GM12878 (cell line): ENCODE measurements around the gene HERPUD1. TPM values are rescaled to one million over a fixed set of nuclear protein-coding genes. Genes with fewer than 3 reads are reported as not detected.

ENCODE experiments used
- BACH1 ChIP-seq: fragments of 450-650 bp; IDR thresholded peaks from 2 replicates; pipeline ENCODE4 v1.6.1; 2017; ENCODE audit warnings: mild to moderate bottlenecking, borderline replicate concordance
- BCL11A ChIP-seq: IDR thresholded peaks from 2 replicates; pipeline ENCODE4 v1.6.1; 2011; ENCODE audit warnings: low read depth, low read length
- CBX5 ChIP-seq: sonication (generic); IDR thresholded peaks from 2 replicates; pipeline ENCODE4 v1.6.1; 2016; ENCODE audit warnings: low read depth, moderate library complexity, mild to moderate bottlenecking, inconsistent platforms
- CREB1 ChIP-seq: IDR thresholded peaks from 2 replicates; pipeline ENCODE4 v1.6.1; 2012; ENCODE audit warnings: low read depth, mild to moderate bottlenecking, inconsistent platforms
- CTCF ChIP-seq, 3 experiments: IDR thresholded peaks in 2 of 3; conservative IDR thresholded peaks in 1 of 3; 2 replicates each; pipeline ENCODE4 v1.5.1; 2011; ENCODE audit warnings: low read depth in 3 of 3, low read length in 3 of 3, mild to moderate bottlenecking in 3 of 3, control low read depth in 2 of 3, moderate library complexity in 2 of 3, inconsistent platforms in 1 of 3, mixed read lengths in 1 of 3; ENCODE audit not compliant: control insufficient read depth in 2 of 3, insufficient read depth in 1 of 3; ENCODE audit errors: extremely low read depth in 1 of 3
- EED ChIP-seq: sonication (generic); IDR thresholded peaks from 2 replicates; pipeline ENCODE4 v1.6.1; 2016; ENCODE audit warnings: antibody characterized with exemption, low read depth
- ESRRA ChIP-seq: IDR thresholded peaks from 2 replicates; pipeline ENCODE4 v1.6.1; 2012; ENCODE audit warnings: mild to moderate bottlenecking, low read length, improper control_type of control experiment
- FOXM1 ChIP-seq: IDR thresholded peaks from 2 replicates; pipeline ENCODE4 v1.6.1; 2012; ENCODE audit warnings: low read depth, mild to moderate bottlenecking, inconsistent platforms, low read length, moderate library complexity
- IKZF2 ChIP-seq, 2 experiments: fragments of 450-650 bp; IDR thresholded peaks; 2 replicates each; pipeline ENCODE4 v1.6.1; 2017; ENCODE audit warnings: mild to moderate bottlenecking in 2 of 2, moderate library complexity in 2 of 2
- IRF4 ChIP-seq: IDR thresholded peaks from 2 replicates; pipeline ENCODE4 v1.6.1; 2011; ENCODE audit warnings: low read depth, low read length
- KLF5 ChIP-seq: fragments of 450-650 bp; IDR thresholded peaks from 2 replicates; pipeline ENCODE4 v1.6.1; 2014; ENCODE audit warnings: mild to moderate bottlenecking; ENCODE audit not compliant: partially characterized antibody
- MEF2A ChIP-seq: IDR thresholded peaks from 2 replicates; pipeline ENCODE4 v1.6.1; 2011; ENCODE audit warnings: low read depth, mild to moderate bottlenecking, low read length, moderate library complexity; ENCODE audit not compliant: insufficient read depth
- MXI1 ChIP-seq: fragments of 150-350 bp; IDR thresholded peaks from 2 replicates; pipeline ENCODE4 v1.6.1; 2011; ENCODE audit warnings: low read depth, mild to moderate bottlenecking, inconsistent platforms, low read length, improper control_type of control experiment
- MYB ChIP-seq: fragments of 150-350 bp; IDR thresholded peaks from 2 replicates; pipeline ENCODE4 v1.6.1; 2014; ENCODE audit warnings: mild to moderate bottlenecking, low read depth, low read length, borderline replicate concordance
- NBN ChIP-seq: fragments of 450-650 bp; IDR thresholded peaks from 2 replicates; pipeline ENCODE4 v1.6.1; 2016
- NR2F1 ChIP-seq: fragments of 450-650 bp; conservative IDR thresholded peaks from 2 replicates; pipeline ENCODE4 v1.6.1; 2017; ENCODE audit warnings: mild to moderate bottlenecking
- SMC3 ChIP-seq: IDR thresholded peaks from 2 replicates; pipeline ENCODE4 v1.6.1; 2011; ENCODE audit warnings: low read length, improper control_type of control experiment, borderline replicate concordance
- SP1 ChIP-seq: IDR thresholded peaks from one replicate; pipeline ENCODE4 v1.6.1; 2011; ENCODE audit warnings: low read depth, low read length
- YY1 ChIP-seq: IDR thresholded peaks from 2 replicates; pipeline ENCODE4 v1.6.1; 2011; ENCODE audit warnings: low read depth, mild to moderate bottlenecking, low read length
- ZNF207 ChIP-seq: fragments of 450-650 bp; IDR thresholded peaks from 2 replicates; pipeline ENCODE4 v1.6.1; 2014; ENCODE audit warnings: antibody characterized with exemption, mild to moderate bottlenecking, borderline replicate concordance
- ZNF24 ChIP-seq: fragments of 450-650 bp; IDR thresholded peaks from 2 replicates; pipeline ENCODE4 v1.6.1; 2017; ENCODE audit warnings: antibody characterized with exemption, mild to moderate bottlenecking
- polyA plus RNA-seq, 11 experiments: library from polyadenylated mRNA; depleted of rRNA in 4 of 11; unstranded in 6 of 11; stranded (reverse) in 5 of 11; fragments of >200 nt; fragmentation: Nextera tagmentation in 4 of 11; fragmentation: Illumina TruSeq in 1 of 11; extraction: Ambion mirVana in 4 of 11; extraction: Trizol in 1 of 11; gene quantifications; 1 replicate in 1 of 11; 2 replicates in 10 of 11; pipeline versions ENCODE4 v1.2.1 to v1.2.3, GENCODE V29; 2011 to 2016; ENCODE audit warnings: inconsistent platforms in 2 of 11, missing spikeins in 2 of 11, low read depth in 1 of 11
- total RNA-seq, 4 experiments: library from RNA; depleted of rRNA in 3 of 4; stranded (reverse); fragments of >200 nt in 3 of 4; fragmentation: Illumina TruSeq in 1 of 4; extraction: Trizol in 1 of 4; gene quantifications; 2 replicates each; pipeline versions ENCODE4 v1.2.1 to v1.2.3, GENCODE V29; 2013 to 2021
- TF ChIP-seq, protein P1 (sequence below): IDR thresholded peaks from 2 replicates; pipeline ENCODE4 v1.6.1; 2012; ENCODE audit warnings: low read depth, low read length, improper control_type of control experiment
- TF ChIP-seq, protein P2 (sequence below): fragments of 450-650 bp; IDR thresholded peaks from 2 replicates; pipeline ENCODE4 v1.6.1; 2017; ENCODE audit warnings: mild to moderate bottlenecking

Gene HERPUD1
- total and polyA plus RNA-seq, 10 of the 15 experiments (the other 5 are each of a cell fraction or from before 2014, with no cell fraction given) = 32.6 to 212 (median 122) TPM

- TF ChIP-seq SMC3 (peak; percentile 99), YY1 (peak; percentile 89), IKZF2 (IDR thresholded peaks at IDR 0.05) (peak; percentile 33 to 71; a peak in 2 of 4 replicates), ZNF207 (peak; percentile 84; the same call in 1 of the 2 replicates), ZNF24 (peak; percentile 31; the same call in 1 of the 2 replicates), BACH1 (peak; percentile 54; the same call in 1 of the 2 replicates), EED (peak; percentile 45), CTCF (IDR thresholded peaks at IDR 0.05 in 2 of 3, conservative IDR thresholded peaks at IDR 0.05 in 1 of 3; ENCODE audit: control insufficient read depth in 2 of 3, extremely low read depth in 1 of 3, insufficient read depth in 1 of 3, low read depth in 3 of 3, low read length in 3 of 3) (peak; percentile 100; a peak in 5 of 6 replicates), ESRRA (peak; percentile 100), MEF2A (0 out of 2 replicates have a peak, but pooled peaks have one; percentile 53), IRF4 (peak; percentile 63), KLF5 (peak; percentile 23), FOXM1 (peak; percentile 86), MYB (no peak), CBX5 (0 out of 2 replicates have a peak, but pooled peaks have one; percentile 82), NBN (peak; percentile 73; the same call in 1 of the 2 replicates), SP1 (peak; percentile 43), CREB1 (0 out of 2 replicates have a peak, but pooled peaks have one; percentile 32), NR2F1 (peak; percentile 89), BCL11A (no peak), MXI1 (peak; percentile 50; the same call in 1 of the 2 replicates)
- TF ChIP-seq, protein P1, sequence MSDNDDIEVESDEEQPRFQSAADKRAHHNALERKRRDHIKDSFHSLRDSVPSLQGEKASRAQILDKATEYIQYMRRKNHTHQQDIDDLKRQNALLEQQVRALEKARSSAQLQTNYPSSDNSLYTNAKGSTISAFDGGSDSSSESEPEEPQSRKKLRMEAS = 0 out of 2 replicates have a peak, but pooled peaks have one; percentile 24
- TF ChIP-seq, protein P2, sequence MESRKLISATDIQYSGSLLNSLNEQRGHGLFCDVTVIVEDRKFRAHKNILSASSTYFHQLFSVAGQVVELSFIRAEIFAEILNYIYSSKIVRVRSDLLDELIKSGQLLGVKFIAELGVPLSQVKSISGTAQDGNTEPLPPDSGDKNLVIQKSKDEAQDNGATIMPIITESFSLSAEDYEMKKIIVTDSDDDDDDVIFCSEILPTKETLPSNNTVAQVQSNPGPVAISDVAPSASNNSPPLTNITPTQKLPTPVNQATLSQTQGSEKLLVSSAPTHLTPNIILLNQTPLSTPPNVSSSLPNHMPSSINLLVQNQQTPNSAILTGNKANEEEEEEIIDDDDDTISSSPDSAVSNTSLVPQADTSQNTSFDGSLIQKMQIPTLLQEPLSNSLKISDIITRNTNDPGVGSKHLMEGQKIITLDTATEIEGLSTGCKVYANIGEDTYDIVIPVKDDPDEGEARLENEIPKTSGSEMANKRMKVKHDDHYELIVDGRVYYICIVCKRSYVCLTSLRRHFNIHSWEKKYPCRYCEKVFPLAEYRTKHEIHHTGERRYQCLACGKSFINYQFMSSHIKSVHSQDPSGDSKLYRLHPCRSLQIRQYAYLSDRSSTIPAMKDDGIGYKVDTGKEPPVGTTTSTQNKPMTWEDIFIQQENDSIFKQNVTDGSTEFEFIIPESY = peak; percentile 19; the same call in 1 of the 2 replicates
Observed at GRCh38 chr16:56964243-56965148, 32.6 kb downstream of the HERPUD1 start (continued).
